GM19397 (cell line): ENCODE results near the gene ADIPOQ.
"Not testable (repeated sequence)": the region's sequence is repeated elsewhere in the genome, so short reads cannot be mapped to it uniquely, and the experiment has no call there.

Experiments
- ATAC-seq: cut with Tn5 transposase; IDR thresholded peaks from one replicate; pipeline ENCODE4 v1.9.1; 2021; ENCODE audit warnings: mild to moderate bottlenecking, moderate library complexity; ENCODE audit not compliant: unreplicated experiment

Gene ADIPOQ

GRCh38 chr3:186870421-186871201 lies 28.1 kb downstream of the ADIPOQ start:
- ATAC-seq: no peak

- ATAC-seq: no peak
Measured at GRCh38 chr3:186871403-186871924, 29.0 kb downstream of the ADIPOQ start.

- not testable (repeated sequence) for ATAC-seq
Measured at GRCh38 chr3:186873796-186874195, 31.3 kb downstream of the ADIPOQ start.

GRCh38 chr3:186874216-186874615 lies 31.7 kb downstream of the ADIPOQ start:
- ATAC-seq: not testable (repeated sequence)

GRCh38 chr3:186874841-186875240 lies 32.3 kb downstream of the ADIPOQ start:
- not testable (repeated sequence) for ATAC-seq

GRCh38 chr3:186875708-186876107 lies 33.2 kb downstream of the ADIPOQ start:
- ATAC-seq: no peak

GRCh38 chr3:186879781-186880180 lies 37.3 kb downstream of the ADIPOQ start:
- no peak for ATAC-seq

GRCh38 chr3:186880406-186880805 lies 37.9 kb downstream of the ADIPOQ start:
- ATAC-seq: no peak

- ATAC-seq: no peak
Measured at GRCh38 chr3:186882150-186882524, 39.6 kb downstream of the ADIPOQ start.

GRCh38 chr3:186882881-186883685 lies 40.6 kb downstream of the ADIPOQ start:
- no peak for ATAC-seq

- ATAC-seq: no peak
Measured at GRCh38 chr3:186883686-186884058, 41.2 kb downstream of the ADIPOQ start.

- not testable (repeated sequence) for ATAC-seq
Measured at GRCh38 chr3:186884868-186885267, 42.4 kb downstream of the ADIPOQ start.

- ATAC-seq: no peak
Measured at GRCh38 chr3:186886202-186886981, 43.9 kb downstream of the ADIPOQ start.

- ATAC-seq: not testable (repeated sequence)
Measured at GRCh38 chr3:186887507-186887938, 45.0 kb downstream of the ADIPOQ start.

GRCh38 chr3:186888569-186888968 lies 46.1 kb downstream of the ADIPOQ start:
- no peak for ATAC-seq

- ATAC-seq: not testable (repeated sequence)
Measured at GRCh38 chr3:186889698-186890097, 47.2 kb downstream of the ADIPOQ start.

- ATAC-seq: no peak
Measured at GRCh38 chr3:186890911-186891310, 48.4 kb downstream of the ADIPOQ start.

GRCh38 chr3:186893071-186893470 lies 50.6 kb downstream of the ADIPOQ start:
- ATAC-seq: not testable (repeated sequence)

- ATAC-seq: no peak
Measured at GRCh38 chr3:186895406-186895805, 52.9 kb downstream of the ADIPOQ start.

- ATAC-seq: no peak
Measured at GRCh38 chr3:186896006-186896405, 53.5 kb downstream of the ADIPOQ start.

- ATAC-seq: no peak
Measured at GRCh38 chr3:186896875-186897274, 54.4 kb downstream of the ADIPOQ start.
